HG03460 (cell line): ENCODE measurements around the gene NRXN3.
A peak's percentile ranks its signal among the peaks of the same experiment; 100 is the strongest.

Source experiments
- ATAC-seq: cut with Tn5 transposase; IDR thresholded peaks from one replicate; pipeline ENCODE4 v1.9.1; 2021; ENCODE audit not compliant: unreplicated experiment

Gene NRXN3

DNA sequence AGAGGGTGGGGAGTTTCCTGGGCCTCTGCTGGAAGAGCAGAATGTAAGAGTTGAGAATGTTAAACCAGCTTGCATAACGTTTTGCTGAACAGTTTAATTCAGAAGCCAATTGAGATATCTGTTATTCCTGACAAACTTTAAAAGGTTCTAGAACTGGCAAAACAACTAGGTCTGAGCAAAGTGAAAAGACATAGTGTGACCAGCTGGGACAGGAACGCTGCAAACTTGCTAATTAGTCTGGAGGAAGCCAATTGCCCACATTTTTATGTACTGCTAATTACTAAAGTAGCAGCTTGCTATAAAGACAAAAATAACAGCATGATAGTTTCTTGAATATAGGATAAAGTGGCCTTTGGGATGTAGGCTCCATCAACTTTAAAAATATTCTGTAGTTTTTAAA lies 704.9 kb downstream of the NRXN3 start:
- no peak for ATAC-seq

DNA sequence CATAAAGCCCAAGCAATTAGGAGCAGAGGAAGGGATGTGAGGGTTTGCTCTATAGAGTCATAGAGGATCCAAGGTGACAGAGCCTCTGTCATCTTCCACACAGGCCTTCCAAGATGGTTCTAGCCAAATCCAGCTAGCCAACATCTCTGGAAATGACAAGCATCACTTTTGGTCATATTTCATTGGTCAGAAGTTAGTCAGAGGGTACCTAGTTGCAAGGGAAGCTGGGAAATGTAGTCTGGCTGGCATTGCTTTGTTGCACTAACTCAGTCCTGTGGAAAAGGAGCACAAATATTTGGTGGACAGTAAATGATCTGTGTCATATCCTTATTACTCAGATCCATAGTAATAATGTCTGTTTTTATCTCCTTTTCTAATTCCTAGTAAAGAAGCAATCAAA lies 715.7 kb downstream of the NRXN3 start:
- no peak for ATAC-seq

DNA sequence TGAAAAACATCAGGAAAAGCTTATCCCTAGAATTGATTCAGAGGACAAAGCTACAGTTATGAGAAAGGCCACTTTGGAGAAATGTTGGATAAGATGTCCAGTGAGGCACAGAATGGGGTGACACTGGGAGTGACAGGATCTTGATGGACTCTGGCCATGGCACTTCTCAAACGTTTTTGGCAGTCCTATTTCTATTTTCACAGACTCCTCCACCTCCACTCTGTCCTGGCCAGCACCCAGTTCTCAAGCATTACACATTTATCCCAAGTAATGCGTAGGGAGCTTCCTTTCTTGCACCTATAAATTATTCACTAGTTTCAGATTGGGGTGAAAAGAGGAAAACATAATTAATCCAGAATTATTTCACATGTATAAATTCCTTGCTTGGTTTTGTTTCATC lies 727.3 kb downstream of the NRXN3 start:
- ATAC-seq: no peak

DNA sequence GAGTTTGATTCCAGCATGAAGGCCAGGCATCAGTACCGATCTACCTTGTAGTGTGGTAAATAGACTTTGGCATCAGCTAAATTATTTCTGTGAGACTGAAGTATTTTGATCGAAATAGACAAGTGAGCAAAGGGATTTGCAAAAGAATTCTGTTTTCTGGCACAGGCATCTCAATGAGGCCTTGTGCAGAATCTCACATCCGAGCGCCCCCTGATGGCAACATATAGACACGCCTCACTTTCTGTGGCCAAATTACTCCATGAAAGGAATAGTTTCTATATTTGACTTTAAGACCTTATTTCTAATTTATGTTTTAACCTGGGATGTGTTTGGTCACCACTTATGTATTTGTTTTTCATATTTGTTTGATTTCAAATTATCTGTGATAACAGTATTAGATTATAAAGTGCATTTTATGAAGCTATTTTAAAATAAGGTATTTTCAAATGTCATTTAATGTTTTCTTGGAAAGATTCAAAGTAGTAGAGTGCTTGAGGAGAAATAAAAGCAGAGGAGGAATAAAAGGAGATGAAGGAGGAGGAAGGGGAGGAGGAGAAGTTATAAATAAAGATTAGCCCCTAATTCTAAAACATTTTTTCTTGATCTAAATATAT lies 731.9 kb downstream of the NRXN3 start:
- no peak for ATAC-seq

DNA sequence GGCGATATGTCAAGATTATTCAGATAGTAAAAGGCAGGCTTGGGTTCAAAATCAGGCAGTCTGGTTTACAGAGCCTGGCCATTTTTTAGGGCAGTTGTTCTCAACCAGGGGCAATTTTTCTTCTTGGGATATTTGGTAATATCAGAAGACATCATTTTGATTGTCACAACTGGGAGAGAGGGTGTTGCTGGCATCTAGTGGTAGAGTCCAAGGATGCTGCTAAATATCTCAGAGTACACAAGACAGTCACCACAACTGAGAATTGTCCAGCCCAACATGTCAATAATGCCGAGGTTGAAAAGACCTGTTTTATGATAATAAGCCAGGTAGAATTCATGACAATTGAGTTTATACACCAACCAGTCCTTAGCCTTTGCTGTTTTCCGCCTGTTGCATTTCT lies 733.9 kb downstream of the NRXN3 start:
- ATAC-seq: no peak

DNA sequence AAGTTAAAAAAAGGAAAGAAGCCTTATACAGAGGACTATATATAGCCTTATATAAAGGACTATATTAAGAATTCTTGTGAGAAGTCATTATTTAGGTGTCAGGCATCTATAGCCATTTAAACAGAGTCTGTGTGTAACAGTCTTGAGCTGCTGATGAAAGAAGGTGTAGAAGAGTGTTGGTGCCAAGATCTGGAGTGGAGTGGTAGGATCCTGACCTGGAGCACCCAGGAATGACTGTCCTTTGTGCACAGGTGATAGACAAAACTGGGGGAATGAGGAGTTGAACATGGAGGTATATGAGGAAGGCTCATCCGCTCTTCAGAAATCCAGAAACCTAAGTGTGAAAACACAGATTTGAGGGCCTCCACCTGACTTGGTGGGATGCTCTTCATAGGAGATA lies 747.3 kb downstream of the NRXN3 start:
- no peak for ATAC-seq

DNA sequence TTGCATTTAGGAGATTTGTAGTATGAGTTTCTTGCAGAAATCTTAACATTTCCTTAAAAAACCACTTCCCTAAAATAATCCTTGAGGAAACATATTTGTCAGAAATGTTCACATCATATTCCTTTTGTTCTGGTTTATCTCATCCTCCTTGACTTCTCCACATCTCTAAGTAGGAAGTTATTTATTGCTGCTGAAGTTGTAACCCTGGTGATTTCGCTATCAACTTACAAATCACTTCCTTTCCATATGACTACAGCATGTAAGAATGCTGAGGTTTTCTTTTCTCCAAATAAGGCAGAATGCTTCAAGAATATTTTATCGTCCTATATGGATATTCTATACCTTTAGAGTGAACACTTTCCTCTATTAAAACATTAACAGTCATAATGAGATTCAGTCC lies 751.7 kb downstream of the NRXN3 start:
- no peak for ATAC-seq

DNA sequence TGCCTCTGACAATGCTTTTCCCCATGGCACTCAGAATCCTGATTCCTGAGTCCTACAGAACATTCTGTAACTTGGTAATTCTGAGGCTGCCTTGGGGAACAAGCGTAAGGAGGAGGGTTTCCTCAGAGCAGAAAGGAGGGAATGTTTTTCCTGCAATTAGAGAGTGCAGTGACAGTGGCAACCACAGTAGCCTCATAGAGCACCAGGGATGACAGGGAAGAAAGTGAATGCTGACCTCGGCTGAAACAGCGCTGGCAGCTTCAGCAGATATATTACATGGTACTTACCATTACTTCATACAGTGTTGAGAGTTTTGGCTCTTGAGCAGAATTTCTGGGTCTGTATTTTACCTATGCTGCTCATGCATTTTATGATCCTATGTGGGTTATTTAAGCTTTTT lies 757.1 kb downstream of the NRXN3 start:
- ATAC-seq: no peak

DNA sequence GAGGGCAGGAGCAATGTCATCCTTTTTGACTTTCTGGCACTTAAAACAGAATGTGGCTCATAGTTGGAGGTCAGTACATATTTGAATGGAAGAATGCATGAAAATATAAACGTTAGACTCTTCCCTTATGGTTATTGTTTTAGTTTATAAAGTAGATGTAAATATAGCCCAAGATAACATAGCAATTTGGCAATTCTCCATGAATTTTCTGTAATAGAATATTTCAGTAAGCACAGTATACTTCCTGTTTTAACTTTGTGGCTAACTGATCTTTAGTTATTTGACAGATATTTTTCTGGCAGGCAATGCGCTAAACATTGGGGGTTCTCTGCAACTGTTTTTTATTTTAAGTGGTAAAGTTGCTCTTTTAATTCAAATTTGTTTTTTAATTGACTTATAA lies 763.0 kb downstream of the NRXN3 start:
- ATAC-seq: no peak

DNA sequence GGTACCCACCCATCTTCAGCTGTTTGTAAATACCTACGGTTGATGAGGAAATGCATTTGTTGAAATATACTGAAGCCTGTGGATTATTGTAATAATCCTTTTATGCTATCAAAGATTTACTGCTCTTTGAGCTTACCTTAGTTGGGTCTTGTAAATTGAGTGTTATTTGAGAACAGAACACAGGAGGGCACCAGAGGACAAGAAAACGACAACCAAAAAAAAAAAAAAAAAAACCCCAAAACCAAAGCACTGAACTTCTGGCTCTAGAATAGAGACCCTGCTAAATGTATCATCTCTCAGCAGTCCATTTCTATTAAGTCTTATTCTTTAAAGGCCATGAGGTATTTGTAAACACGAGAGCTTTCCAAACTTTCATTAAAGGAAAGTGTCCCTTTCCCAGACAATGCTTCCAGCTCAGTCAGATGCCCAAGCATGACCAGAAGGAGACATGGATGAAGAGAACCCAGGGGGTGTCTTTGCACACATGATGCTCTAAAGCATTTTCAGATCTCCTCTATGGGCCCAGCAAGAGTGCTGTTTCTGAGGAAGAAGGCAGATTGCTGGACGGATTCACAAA lies 763.9 kb downstream of the NRXN3 start:
- no peak for ATAC-seq

DNA sequence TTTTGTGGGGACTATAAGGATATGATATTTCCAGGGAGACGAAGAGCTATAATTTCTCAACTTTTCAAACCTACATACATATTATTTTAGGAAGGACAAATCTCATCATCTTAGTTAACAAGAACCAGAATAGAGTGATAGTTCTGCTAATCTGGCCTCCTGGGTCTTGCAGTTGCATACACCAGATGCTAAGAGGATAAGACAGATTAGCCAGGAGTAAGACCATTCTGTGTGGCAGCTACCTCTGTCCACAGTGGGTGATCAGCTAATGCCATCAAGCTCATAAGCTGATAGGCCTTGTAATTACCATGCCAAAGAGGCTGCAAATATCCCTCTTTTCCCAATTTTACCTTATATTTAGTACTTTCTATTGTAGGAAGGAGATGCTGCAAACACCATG lies 776.8 kb downstream of the NRXN3 start:
- ATAC-seq: no peak

DNA sequence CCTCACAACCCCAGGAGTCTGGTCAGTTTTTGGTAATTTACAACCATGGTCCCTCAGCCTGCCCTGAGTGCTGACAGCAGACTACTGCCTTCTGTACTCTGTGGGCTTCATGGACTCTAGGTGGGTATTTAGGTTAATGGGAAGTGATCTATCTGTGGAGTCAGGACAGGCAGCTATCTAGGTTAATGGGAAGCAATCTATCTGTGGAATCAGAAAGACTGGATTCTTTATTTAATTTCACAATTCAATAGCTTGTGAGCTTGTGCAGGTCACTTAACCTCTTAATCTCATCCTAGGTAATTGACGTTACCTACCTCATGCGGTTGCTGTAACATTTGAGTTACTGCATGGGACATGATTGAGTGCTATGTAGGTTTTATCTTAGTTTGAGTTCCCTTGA lies 777.5 kb downstream of the NRXN3 start:
- ATAC-seq: no peak

DNA sequence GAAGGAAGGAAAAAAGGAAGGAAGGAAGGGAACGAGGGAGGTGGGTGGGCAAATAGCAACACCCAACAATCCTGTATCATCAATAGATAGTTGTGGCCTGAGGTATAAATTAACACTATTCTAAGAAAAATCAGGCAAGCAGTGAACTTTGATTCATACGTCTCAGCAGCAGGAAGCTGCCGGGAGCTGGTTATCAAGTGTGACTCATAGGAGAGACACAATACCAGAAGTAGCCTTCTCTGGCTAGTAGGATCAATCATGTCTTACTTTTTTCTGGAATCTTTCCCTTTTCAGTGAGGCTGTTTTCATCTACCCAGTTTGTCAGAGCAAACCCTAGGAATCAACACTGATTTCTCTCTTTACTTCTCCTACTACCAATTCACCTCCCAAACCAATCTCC lies 780.5 kb downstream of the NRXN3 start:
- ATAC-seq: no peak

DNA sequence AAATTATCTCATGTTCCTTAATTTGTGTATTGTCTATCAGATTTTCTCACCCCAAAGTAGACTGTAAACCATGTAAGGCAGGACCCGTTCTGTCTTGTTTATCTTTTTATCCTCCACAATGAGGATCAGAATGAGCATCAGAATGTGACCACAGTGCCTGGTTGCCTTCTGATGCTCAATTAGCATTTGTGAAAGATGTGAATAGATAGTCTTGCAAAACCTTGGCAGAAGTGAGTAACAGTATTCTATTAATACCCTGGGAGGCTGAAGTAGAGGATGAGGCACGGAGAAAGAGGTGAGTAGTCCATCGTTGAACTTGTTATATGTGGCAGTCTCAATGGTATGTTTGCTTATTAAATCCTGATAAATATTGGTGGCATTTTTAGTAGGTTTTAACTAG lies 781.4 kb downstream of the NRXN3 start:
- ATAC-seq: no peak

DNA sequence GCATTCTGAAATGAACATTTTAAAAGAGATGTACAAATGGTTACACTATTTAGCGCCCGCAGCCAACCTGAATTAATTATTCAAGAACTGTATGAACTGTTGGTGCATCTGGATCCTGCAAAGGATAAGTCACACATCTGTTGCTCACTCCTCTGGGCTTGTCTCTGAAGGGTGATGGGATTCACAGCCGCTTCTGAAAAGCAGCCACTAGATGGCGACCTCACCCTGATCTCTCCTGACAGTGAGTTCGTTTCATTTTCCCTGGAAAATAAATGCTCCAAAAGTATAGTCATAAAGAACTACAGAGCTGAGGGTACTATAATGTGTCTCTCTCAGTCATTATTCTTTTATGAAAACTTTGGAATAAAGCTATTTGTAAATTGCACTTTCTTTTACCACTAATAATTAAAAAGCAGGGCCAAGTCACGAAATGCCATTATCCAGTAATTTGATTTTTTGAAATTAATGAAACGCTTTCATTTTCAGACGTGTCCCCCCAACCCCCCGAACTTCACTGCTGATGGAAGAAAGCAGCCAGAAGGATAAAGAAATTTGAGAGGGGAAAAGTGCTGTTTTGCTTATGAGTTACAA lies 789.6 kb downstream of the NRXN3 start:
- ATAC-seq: peak; percentile 68

DNA sequence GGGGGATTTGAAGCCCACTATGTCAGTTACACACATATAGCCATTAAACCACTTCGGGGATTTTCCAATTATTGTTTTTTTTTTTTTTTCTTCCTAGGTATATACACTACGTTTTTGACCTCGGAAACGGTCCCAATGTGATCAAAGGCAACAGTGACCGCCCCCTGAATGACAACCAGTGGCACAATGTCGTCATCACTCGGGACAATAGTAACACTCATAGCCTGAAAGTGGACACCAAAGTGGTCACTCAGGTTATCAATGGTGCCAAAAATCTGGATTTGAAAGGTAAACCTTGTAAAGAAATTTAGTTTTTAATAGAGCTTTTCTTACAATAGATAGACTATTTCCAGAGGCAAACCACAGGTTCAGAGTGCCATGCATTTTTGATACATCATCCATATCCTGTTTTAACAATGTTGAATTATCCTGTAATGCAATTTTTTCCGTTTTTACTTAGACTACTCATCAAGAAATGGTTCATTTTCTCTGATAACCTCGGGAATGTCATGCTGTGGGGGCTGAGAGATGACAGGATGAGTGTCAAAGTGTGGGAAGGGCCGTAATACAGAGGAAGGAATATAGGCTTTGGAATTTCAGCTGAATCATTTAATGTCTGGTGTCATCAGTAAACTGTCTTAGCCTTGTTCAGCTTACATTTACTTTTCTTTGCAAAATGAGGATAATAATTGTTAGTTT lies 797.1 kb downstream of the NRXN3 start:
- ATAC-seq: no peak

DNA sequence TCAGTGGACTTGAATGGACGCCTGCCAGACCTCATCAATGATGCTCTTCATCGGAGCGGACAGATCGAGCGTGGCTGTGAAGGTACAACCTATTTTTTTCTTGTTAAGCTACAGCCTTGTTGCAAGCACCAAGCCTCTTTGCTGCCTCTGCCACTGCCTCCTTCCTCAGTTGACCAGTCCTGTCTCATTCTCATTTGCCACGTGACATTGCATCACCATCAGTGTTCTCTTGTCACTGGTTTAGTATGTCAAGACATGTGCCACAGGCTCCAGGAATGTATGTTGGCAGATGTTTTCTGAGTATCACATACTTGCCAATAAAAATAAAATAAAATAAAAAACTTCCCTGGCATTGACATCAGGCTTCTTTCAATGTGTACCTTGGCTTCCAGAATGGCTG lies 798.1 kb downstream of the NRXN3 start:
- no peak for ATAC-seq

DNA sequence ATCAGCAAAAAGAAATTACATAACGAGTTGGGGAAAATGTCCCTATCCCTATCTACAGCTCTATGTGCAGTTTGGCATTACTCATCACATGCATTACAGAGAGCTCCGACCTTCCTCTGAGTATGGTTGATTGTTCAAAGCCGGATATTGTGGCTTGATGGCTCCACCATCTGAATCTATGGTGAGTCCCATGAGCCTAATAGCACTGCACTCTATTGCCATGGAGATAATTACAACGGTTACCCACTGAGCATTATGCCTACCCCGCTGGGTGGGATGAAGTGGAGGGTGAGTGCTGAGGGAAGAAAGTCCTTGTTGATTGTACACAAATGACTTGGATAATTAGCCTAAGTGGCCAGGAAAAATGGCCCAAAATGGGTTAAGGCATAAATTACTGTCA lies 800.5 kb downstream of the NRXN3 start:
- no peak for ATAC-seq

DNA sequence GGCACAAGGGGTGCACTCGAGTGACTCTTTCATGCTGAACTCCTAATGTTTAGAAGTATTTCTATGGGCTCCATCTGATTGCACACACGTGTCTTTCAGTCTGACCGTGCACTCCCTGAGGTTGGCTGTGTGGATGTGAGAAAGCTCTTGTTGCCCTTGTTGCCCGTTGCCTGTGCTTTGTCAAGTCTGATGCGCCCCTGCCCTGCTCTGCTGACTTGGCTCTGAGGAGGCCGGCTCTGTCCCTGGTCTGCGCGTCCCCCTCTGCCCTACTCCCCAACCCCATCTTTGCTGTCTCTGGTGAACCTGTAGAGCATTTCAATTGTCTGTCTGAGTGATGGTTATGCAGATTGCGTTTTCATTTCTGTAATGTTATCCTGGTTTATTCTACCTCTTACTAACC lies 802.3 kb downstream of the NRXN3 start:
- no peak for ATAC-seq

DNA sequence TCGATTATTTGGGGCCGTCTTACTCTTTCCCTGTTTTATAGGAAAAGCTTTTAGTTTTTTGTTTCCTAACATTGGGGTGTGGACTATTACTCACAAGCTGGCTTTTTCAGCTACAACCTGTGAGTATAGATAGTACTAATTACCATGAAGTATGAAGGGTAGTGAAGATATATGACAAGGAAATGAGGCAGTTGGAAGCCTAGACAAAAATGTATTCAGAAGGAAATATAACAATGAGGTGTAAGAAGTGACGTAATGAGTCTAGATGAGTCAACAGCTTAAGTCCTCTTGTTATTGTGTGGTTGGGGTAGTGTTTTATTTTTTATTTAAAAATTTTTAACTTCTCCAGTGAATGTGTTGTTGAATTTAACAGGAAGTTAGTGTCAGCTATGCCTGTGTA lies 804.5 kb downstream of the NRXN3 start:
- no peak for ATAC-seq

DNA sequence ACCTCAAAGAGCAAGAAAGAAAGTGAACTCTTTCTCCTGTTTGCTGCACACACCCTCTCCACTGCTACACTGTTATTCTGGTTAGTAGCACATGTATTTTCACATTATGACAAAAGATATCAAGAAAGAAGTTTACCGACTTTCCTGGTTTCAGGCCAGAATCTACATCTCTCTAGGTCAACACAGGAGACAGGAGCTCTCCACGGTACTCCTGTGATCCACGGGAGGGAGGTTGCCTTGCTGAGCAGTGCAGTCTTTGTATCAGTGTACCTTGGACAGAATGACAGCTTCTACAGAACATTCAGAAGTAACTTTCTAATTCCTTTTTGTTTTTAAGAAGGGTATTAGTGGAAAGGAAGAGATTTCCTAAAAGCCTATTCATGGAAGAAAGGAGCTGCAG lies 805.6 kb downstream of the NRXN3 start:
- ATAC-seq: no peak

DNA sequence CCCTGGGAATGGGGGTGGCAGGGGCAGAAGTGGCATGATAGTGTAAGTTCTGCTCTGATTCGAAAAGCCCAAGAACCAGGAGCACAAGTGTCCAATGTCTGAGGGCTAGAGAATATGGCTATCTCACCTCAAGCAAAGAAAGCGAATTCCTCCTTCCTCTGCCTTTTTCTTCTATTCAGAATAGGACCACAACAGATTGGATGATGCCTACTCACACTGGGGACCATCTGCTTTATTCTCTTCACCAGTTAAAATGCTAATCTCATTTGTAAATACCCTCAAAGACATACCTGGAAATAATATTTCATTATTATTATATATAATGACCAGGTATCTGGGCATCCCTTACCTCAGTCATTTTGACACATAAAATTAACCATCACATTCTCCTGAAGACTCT lies 808.7 kb downstream of the NRXN3 start:
- no peak for ATAC-seq
